Thoracic aorta (tissue), 2 donors: ENCODE results near the gene KRT6A. TPM values are rescaled to one million over a fixed set of nuclear protein-coding genes. Genes with fewer than 3 reads are reported as not detected.

ENCODE experiments used
- ATAC-seq: fragments of 150-250 bp; one replicate; pipeline ENCODE4 v1.8.0; 2017; ENCODE audit warnings: low read depth; ENCODE audit not compliant: insufficient number of reproducible peaks, low FRiP score
- DNase-seq: peaks from one replicate; pipeline ENCODE4 v3.0.0-alpha.2; 2020; ENCODE audit warnings: low spot score
- H3K27ac ChIP-seq, 2 donors: fragments of 200-600 bp; sonication (generic); 1 replicate in 1 of 2; 2 replicates in 1 of 2; pipeline ENCODE4 v1.5.1; 2016; ENCODE audit warnings: mild to moderate bottlenecking in 2 of 2, moderate library complexity in 2 of 2
- H3K27me3 ChIP-seq: fragments of 200-600 bp; sonication (generic); replicated peaks from 2 replicates; pipeline ENCODE4 v1.6.0; 2016; ENCODE audit warnings: mild to moderate bottlenecking; ENCODE audit not compliant: insufficient read depth
- H3K36me3 ChIP-seq: fragments of 200-600 bp; sonication (generic); one replicate; pipeline ENCODE4 v1.5.1; 2016
- H3K4me1 ChIP-seq, 2 donors: fragments of 200-600 bp; sonication (generic); 1 replicate in 1 of 2; 2 replicates in 1 of 2; pipeline versions ENCODE4 v1.5.1 to v1.6.0; 2016; ENCODE audit warnings: low read depth in 2 of 2, mild to moderate bottlenecking in 1 of 2; ENCODE audit not compliant: control insufficient read depth in 1 of 2
- H3K4me3 ChIP-seq: fragments of 200-600 bp; sonication (generic); 2 replicates; pipeline ENCODE4 v1.5.1; 2016; ENCODE audit warnings: mild to moderate bottlenecking
- H3K9me3 ChIP-seq: fragments of 200-600 bp; sonication (generic); 2 replicates; pipeline ENCODE4 v1.5.1; 2016
- CTCF ChIP-seq: fragments of 200-600 bp; sonication (generic); IDR thresholded peaks from one replicate; pipeline ENCODE4 v1.5.1; 2019; ENCODE audit warnings: antibody characterized with exemption
- total RNA-seq, 2 donors: library from RNA; depleted of rRNA; stranded (reverse); fragments of >200 nt; gene quantifications; one replicate each; pipeline versions ENCODE4 v1.1.0 to v1.2.3, GENCODE V29; 2016

The KRT6A gene
- total RNA-seq, 2 donors from 2014 or later, result 0.68 TPM; not detected in 1

GRCh38 chr12:52461693-52462092 is 31.4 kb downstream of the KRT6A start:
- no peaks in the 10 kb centered on the region for H3K4me1 ChIP-seq
- TF ChIP-seq CTCF, result no peak
- ATAC-seq, result no peak
- no peak overlapping the region for H3K27ac ChIP-seq
- no peaks in the 10 kb centered on the region for H3K27me3 ChIP-seq
- H3K9me3 ChIP-seq, result no peaks in the 10 kb centered on the region
- no peak overlapping the region for H3K4me3 ChIP-seq
- DNase-seq, result no peak
- H3K36me3 ChIP-seq, result no peaks in the 10 kb centered on the region

DNA sequence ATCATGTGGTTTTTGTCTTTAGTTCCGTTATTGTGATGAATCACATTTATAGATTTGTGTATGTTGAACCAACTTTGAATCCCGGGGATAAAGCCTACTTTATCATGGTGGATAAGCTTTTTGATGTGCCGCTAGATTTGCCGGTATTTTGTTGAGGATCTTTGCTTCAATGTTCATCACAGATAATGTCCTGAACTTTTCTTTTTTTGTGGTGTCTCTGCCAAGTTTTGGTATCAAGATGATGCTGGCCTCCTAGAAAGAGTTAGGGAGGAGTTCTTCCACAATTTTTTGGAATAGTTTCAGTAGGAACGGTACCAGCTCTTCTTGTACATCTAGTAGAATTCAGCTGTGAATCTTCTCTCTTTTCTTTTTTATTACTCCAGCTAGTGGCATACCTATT is 34.2 kb downstream of the KRT6A start:
- Histone ChIP-seq H3K27me3 (no peaks in the 10 kb centered on the region), H3K4me1 (no peaks in the 10 kb centered on the region), H3K9me3 (no peaks in the 10 kb centered on the region), H3K27ac (no peak overlapping the region), H3K4me3 (no peak overlapping the region), H3K36me3 (no peaks in the 10 kb centered on the region)
- no peak for DNase-seq
- no peak for ATAC-seq
- TF ChIP-seq CTCF, result no peak

DNA sequence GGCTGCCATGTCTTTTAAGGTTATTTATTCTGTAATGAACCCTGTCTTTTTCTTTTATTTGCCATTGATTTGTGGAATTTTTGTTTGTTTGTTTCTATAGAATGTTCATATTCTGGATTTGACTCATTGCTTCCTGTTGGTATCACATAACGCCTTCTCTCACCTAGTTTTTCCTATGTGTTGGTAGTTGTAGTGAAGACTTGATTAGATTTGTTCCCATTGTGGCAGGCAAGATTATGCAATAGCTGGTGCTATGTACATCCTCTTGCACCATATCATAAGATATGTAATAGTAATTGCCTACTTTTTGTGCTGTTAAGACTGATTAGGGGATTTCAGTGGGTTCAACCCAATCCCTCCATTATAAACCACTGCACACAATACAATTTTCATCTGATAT is 37.2 kb downstream of the KRT6A start:
- no peak overlapping the region for H3K4me3 ChIP-seq
- H3K9me3 ChIP-seq, result no peaks in the 10 kb centered on the region
- H3K27me3 ChIP-seq, result no peaks in the 10 kb centered on the region
- H3K4me1 ChIP-seq, result no peaks in the 10 kb centered on the region
- H3K36me3 ChIP-seq, result no peaks in the 10 kb centered on the region
- DNase-seq (no peak), ATAC-seq (no peak)
- no peak overlapping the region for H3K27ac ChIP-seq
- no peak for TF ChIP-seq CTCF

- no peak overlapping the region for H3K4me3 ChIP-seq
- no peaks in the 10 kb centered on the region for H3K27me3 ChIP-seq
- no peaks in the 10 kb centered on the region for H3K4me1 ChIP-seq
- H3K9me3 ChIP-seq, result no peaks in the 10 kb centered on the region
- TF ChIP-seq CTCF, result no peak
- H3K27ac ChIP-seq, result no peak overlapping the region
- no peak for ATAC-seq
- no peak for DNase-seq
- no peaks in the 10 kb centered on the region for H3K36me3 ChIP-seq
Observed at GRCh38 chr12:52454411-52455201, 38.5 kb downstream of the KRT6A start.

- Histone ChIP-seq H3K9me3 (no peaks in the 10 kb centered on the region), H3K36me3 (no peaks in the 10 kb centered on the region), H3K27ac (no peak within 1 kb of the TSS), H3K27me3 (no peaks in the 10 kb centered on the region), H3K4me1 (no peaks in the 10 kb centered on the region), H3K4me3 (no peak within 1 kb of the TSS)
- ATAC-seq (no peak), DNase-seq (no peak)
- no peak for TF ChIP-seq CTCF
Observed at GRCh38 chr12:52452101-52452500, 41.0 kb downstream of the KRT6A start, which contains the start of gene KRT6B. TSS of gene KRT6B (minus strand) at chr12:52452146. CDS start at chr12:52452078, 68 bp downstream.
